Transverse colon (tissue), 4 donors: ENCODE data around the gene GRIP1. TPM values are rescaled to one million over a fixed set of nuclear protein-coding genes. Genes with fewer than 3 reads are reported as not detected.

Source experiments
- DNase-seq: peaks from one replicate; pipeline ENCODE4 v3.0.0-alpha.2; 2019
- H3K27ac ChIP-seq, 4 donors: fragments of 200-600 bp; sonication (generic); 2 replicates each; pipeline ENCODE4 v1.5.1; 2016 to 2018; ENCODE audit warnings: inconsistent platforms in 4 of 4
- H3K27me3 ChIP-seq: fragments of 200-600 bp; sonication (generic); 2 replicates; pipeline ENCODE4 v1.5.1; 2017; ENCODE audit warnings: inconsistent platforms
- H3K36me3 ChIP-seq, 4 donors: fragments of 200-600 bp; sonication (generic); 2 replicates each; pipeline ENCODE4 v1.5.1; 2017 to 2019; ENCODE audit warnings: inconsistent platforms in 4 of 4
- H3K4me1 ChIP-seq, 4 donors: fragments of 200-600 bp; sonication (generic); 2 replicates each; pipeline ENCODE4 v1.5.1; 2017 to 2020; ENCODE audit warnings: inconsistent platforms in 4 of 4
- H3K4me3 ChIP-seq, 4 donors: fragments of 200-600 bp; sonication (generic); 1 replicate in 1 of 4; 2 replicates in 3 of 4; pipeline versions ENCODE4 v1.5.1 to v1.6.1; 2017 to 2019; ENCODE audit warnings: inconsistent platforms in 4 of 4
- H3K9me3 ChIP-seq, 2 donors: fragments of 200-600 bp; sonication (generic); 2 replicates each; pipeline ENCODE4 v1.5.1; 2017 to 2019; ENCODE audit warnings: inconsistent platforms in 2 of 2
- CTCF ChIP-seq, 5 experiments: fragments of 200-600 bp in 3 of 5; fragments of 450-650 bp in 2 of 5; sonication (generic) in 3 of 5; IDR thresholded peaks; 1 replicate in 2 of 5; 2 replicates in 3 of 5; pipeline ENCODE4 v1.5.1; 2016 to 2017; ENCODE audit warnings: antibody characterized with exemption in 5 of 5, inconsistent platforms in 3 of 5, mild to moderate bottlenecking in 2 of 5, moderate library complexity in 1 of 5
- EP300 ChIP-seq: sonication (generic); formaldehyde crosslinking; IDR thresholded peaks from one replicate; pipeline ENCODE4 v1.6.1; 2017; ENCODE audit warnings: antibody characterized with exemption, low read depth
- POLR2A ChIP-seq: fragments of 450-650 bp; IDR thresholded peaks from one replicate; pipeline ENCODE4 v1.6.1; 2016; ENCODE audit warnings: antibody characterized with exemption, mild to moderate bottlenecking, moderate library complexity
- POLR2AphosphoS5 ChIP-seq, 3 donors: sonication (generic); formaldehyde crosslinking; IDR thresholded peaks; one replicate each; pipeline ENCODE4 v1.6.1; 2016; ENCODE audit warnings: antibody characterized with exemption in 3 of 3
- WGBS, 2 donors: methylation state at CpG; one replicate each; pipeline ENCODE4 v1.1.5; 2018; ENCODE audit warnings: low coverage in 1 of 2; 5-methylcytosine and 5-hydroxymethylcytosine counted together
- in situ Hi-C, 4 donors: fragments of 200-750 bp; cut with MboI; loops; one replicate each; pipeline versions ENCODE4 v1.15.0 to v1.15.1; 2017; ENCODE audit warnings: low sequenced_read_pairs in 3 of 4, low pct_ligation_motif_present in 1 of 4, low pct_unique_long_range_greater_than_20kb in 1 of 4
- intact Hi-C: fragments of 100-400 bp; cut with DNase I; formaldehyde crosslinking; loops from one replicate; pipeline ENCODE4 v1.15.1; 2023; ENCODE audit warnings: low total_unique reads
- total RNA-seq, 4 donors: library from RNA; depleted of rRNA; stranded (reverse); fragments of >200 nt; gene quantifications; one replicate each; pipeline ENCODE4 v1.1.0, GENCODE V29; 2016

The GRIP1 gene
- total RNA-seq, 4 donors from 2014 or later: 4.4 to 9.0 (median 8.2) TPM

- no peak overlapping the region for H3K27ac ChIP-seq
- H3K27me3 ChIP-seq: no peaks in the 10 kb centered on the region
- in situ Hi-C loops (no loop called here), intact Hi-C loops (no loop called here)
- 76 to 80% methylated on average over 2 of the region's 2 CpGs for WGBS, 2 donors
- H3K4me3 ChIP-seq: no peak overlapping the region
- no peaks in the 10 kb centered on the region for H3K36me3 ChIP-seq
- no peak for DNase-seq
- TF ChIP-seq POLR2A (no peak), CTCF (IDR thresholded peaks at IDR 0.05) (no peak), EP300 (no peak), POLR2AphosphoS5 (IDR thresholded peaks at IDR 0.05) (no peak)
- no peaks in the 10 kb centered on the region for H3K4me1 ChIP-seq
- H3K9me3 ChIP-seq: no peaks in the 10 kb centered on the region
These were observed 88.4 kb downstream of the GRIP1 start for GRCh38 chr12:66590275-66590985.

- Histone ChIP-seq H3K27me3 (no peaks in the 10 kb centered on the region), H3K27ac (no peak overlapping the region), H3K4me1 (no peaks in the 10 kb centered on the region), H3K36me3 (no peaks in the 10 kb centered on the region), H3K4me3 (no peak overlapping the region), H3K9me3 (no peaks in the 10 kb centered on the region)
- 59 to 83% methylated on average over 1 to 3 of the region's 3 CpGs for WGBS, 2 donors
- no peak for TF ChIP-seq POLR2A
- TF ChIP-seq POLR2AphosphoS5 (IDR thresholded peaks at IDR 0.05): no peak
- no peak for TF ChIP-seq EP300
- no peak for TF ChIP-seq CTCF (IDR thresholded peaks at IDR 0.05)
- intact Hi-C loops (no loop called here), in situ Hi-C loops (no loop called here)
- DNase-seq: no peak
These were observed 89.8 kb downstream of the GRIP1 start for GRCh38 chr12:66589095-66589494.

DNA sequence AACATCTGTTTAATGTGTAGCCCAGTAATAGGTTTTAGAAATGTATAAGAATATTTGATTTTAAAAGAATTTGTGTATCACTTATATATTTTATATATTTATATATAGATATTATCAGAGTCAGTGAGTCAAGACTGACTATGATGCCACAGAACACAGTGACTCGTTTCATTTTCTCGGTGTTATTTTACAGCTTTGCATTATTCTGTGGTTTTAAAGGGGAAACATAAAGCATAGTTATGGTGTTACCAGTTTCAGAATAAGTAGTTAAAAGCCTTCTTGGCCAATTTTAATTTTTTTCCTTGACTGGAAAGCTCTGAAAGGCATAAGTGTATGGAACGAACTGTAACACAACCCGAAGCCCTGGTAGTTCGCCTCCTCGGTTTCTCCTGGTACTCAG is 91.0 kb downstream of the GRIP1 start:
- in situ Hi-C loops: no loop called here
- no peaks in the 10 kb centered on the region for H3K27me3 ChIP-seq
- intact Hi-C loops: no loop called here
- no peak overlapping the region for H3K4me3 ChIP-seq
- WGBS, 2 donors: 75 to 85% methylated on average over 6 of the region's 6 CpGs
- no peak overlapping the region for H3K27ac ChIP-seq
- no peaks in the 10 kb centered on the region for H3K9me3 ChIP-seq
- no peak for DNase-seq
- H3K4me1 ChIP-seq: no peaks in the 10 kb centered on the region
- TF ChIP-seq POLR2A (no peak), POLR2AphosphoS5 (IDR thresholded peaks at IDR 0.05) (no peak), EP300 (no peak), CTCF (IDR thresholded peaks at IDR 0.05) (no peak)
- H3K36me3 ChIP-seq: no peaks in the 10 kb centered on the region

- no peak overlapping the region for H3K27ac ChIP-seq
- no peaks in the 10 kb centered on the region for H3K9me3 ChIP-seq
- H3K4me1 ChIP-seq: no peaks in the 10 kb centered on the region
- H3K36me3 ChIP-seq: no peaks in the 10 kb centered on the region
- H3K4me3 ChIP-seq: no peak overlapping the region
- H3K27me3 ChIP-seq: no peaks in the 10 kb centered on the region
- no peak for DNase-seq
- in situ Hi-C loops: no loop called here
- TF ChIP-seq CTCF (IDR thresholded peaks at IDR 0.05) (no peak), POLR2A (no peak)
- 92 to 95% methylated on average over 2 to 4 of the region's 4 CpGs for WGBS, 2 donors
- intact Hi-C loops: no loop called here
These were observed 94.2 kb downstream of the GRIP1 start for GRCh38 chr12:66584673-66585072.
